MCF 10A (cell line): ENCODE results near the gene GFER. TPM values are rescaled to one million over a fixed set of nuclear protein-coding genes. Genes with fewer than 3 reads are reported as not detected.
"Not testable (repeated sequence)": the region's sequence is repeated elsewhere in the genome, so short reads cannot be mapped to it uniquely, and the experiment has no call there.

ENCODE experiments used
- BruUV-seq: library from RNA; stranded (reverse); fragments of 400-500 nt; replicated peaks from 2 replicates; lab custom pipeline; 2021; lab: Mats Ljungman, UMichigan
- CTCF ChIA-PET: fragments of 300-600 bp; sonication (Branson Sonifier 250); formaldehyde crosslinking; extraction: SDS; loops from one replicate; lab custom pipeline; 2021; ENCODE audit warnings: antibody characterized with exemption, inconsistent platforms; lab: Yijun Ruan, JAX
- POLR2A ChIA-PET: fragments of 300-600, 350-650 bp; sonication (Branson Sonifier 250); formaldehyde crosslinking; extraction: SDS; loops from one replicate; lab custom pipeline; 2020; ENCODE audit warnings: antibody characterized with exemption, inconsistent platforms; lab: Yijun Ruan, JAX
- DNase-seq: peaks from one replicate; pipeline ENCODE4 v3.0.0-alpha.2; 2018; ENCODE audit not compliant: unreplicated experiment
- H3K27ac Mint-ChIP-seq: one replicate; pipeline ENCODE4 v1.8.0; 2022; ENCODE audit warnings: mild to moderate bottlenecking, low read depth, mixed read lengths; ENCODE audit not compliant: unreplicated experiment
- H3K27me3 Mint-ChIP-seq: one replicate; pipeline ENCODE4 v1.8.0; 2022; ENCODE audit warnings: mixed read lengths; ENCODE audit not compliant: insufficient read depth, unreplicated experiment
- H3K36me3 Mint-ChIP-seq: one replicate; pipeline ENCODE4 v1.8.0; 2022; ENCODE audit warnings: mild to moderate bottlenecking, moderate library complexity, mixed read lengths; ENCODE audit not compliant: insufficient read depth, unreplicated experiment
- H3K4me1 Mint-ChIP-seq: one replicate; pipeline ENCODE4 v1.8.0; 2022; ENCODE audit warnings: mixed read lengths; ENCODE audit not compliant: insufficient read depth, unreplicated experiment
- H3K4me3 Mint-ChIP-seq: one replicate; pipeline ENCODE4 v1.8.0; 2022; ENCODE audit warnings: mild to moderate bottlenecking, moderate library complexity, mixed read lengths; ENCODE audit not compliant: unreplicated experiment
- H3K9me3 Mint-ChIP-seq: one replicate; pipeline ENCODE4 v1.8.0; 2022; ENCODE audit warnings: mixed read lengths; ENCODE audit not compliant: unreplicated experiment
- CTCF ChIP-seq: fragments of 200-600 bp; IDR thresholded peaks from one replicate; pipeline ENCODE4 v1.8.0; 2022; ENCODE audit warnings: antibody characterized with exemption, mild to moderate bottlenecking; ENCODE audit not compliant: unreplicated experiment
- intact Hi-C: fragments of 100-400 bp; cut with micrococcal nuclease; formaldehyde crosslinking; loops from 2 replicates; pipeline ENCODE4 v1.14.1; 2022
- total RNA-seq: library from RNA; stranded (reverse); gene quantifications from 2 replicates; pipeline ENCODE4 v1.2.3, GENCODE V29; 2022

Gene GFER
- total RNA-seq, 1 experiment from 2014 or later = 40.8 TPM

GRCh38 chr16:1958143-1958491 lies 25.9 kb upstream of the GFER start:
- H3K4me3 Mint-ChIP-seq, BruUV-seq, H3K9me3 Mint-ChIP-seq, H3K27me3 Mint-ChIP-seq, H3K27ac Mint-ChIP-seq, DNase-seq, intact Hi-C loops: not testable (repeated sequence)
- POLR2A ChIA-PET = interaction anchor here (0.8 to 1.5 kb wide), 4 partner anchors 14 to 176 kb away, joined by 3 to 4 read pairs (median 4); partner anchors contain the start of genes MSRB1, NUBP2, SPSB3 and TBL3
- CTCF ChIA-PET = interaction anchor here (1.2 to 1.4 kb wide), 3 partner anchors 29 to 45 kb away, joined by 3 read pairs; no protein-coding TSS in a partner anchor
- Mint-ChIP-seq H3K4me1 (peaks cover 16% of the 10 kb centered on the region), H3K36me3 (peaks cover 31% of the 10 kb centered on the region)

GRCh38 chr16:1958715-1959268 lies 25.2 kb upstream of the GFER start:
- H3K27ac Mint-ChIP-seq = peak overlapping the region; percentile 91
- DNase-seq = no peak
- no peaks in the 10 kb centered on the region for H3K27me3 Mint-ChIP-seq
- H3K4me1 Mint-ChIP-seq = peaks cover 23% of the 10 kb centered on the region
- H3K36me3 Mint-ChIP-seq = peaks cover 37% of the 10 kb centered on the region
- BruUV-seq = no TSS peak
- POLR2A ChIA-PET = interaction anchor here (0.8 to 8.9 kb wide), 7 partner anchors 10 to 176 kb away, joined by 3 to 72 read pairs (median 4); partner anchors contain the start of genes MSRB1, NUBP2, SPSB3 and TBL3
- no peak for TF ChIP-seq CTCF
- CTCF ChIA-PET = interaction anchor here (0.7 to 1.4 kb wide), 2 partner anchors 44 to 58 kb away, joined by 3 to 4 read pairs; no protein-coding TSS in a partner anchor
- no peaks in the 10 kb centered on the region for H3K9me3 Mint-ChIP-seq
- intact Hi-C loops = no loop called here
- H3K4me3 Mint-ChIP-seq = peak overlapping the region; percentile 78

- POLR2A ChIA-PET = interaction anchor here (0.6 to 8.9 kb wide), 14 partner anchors 10 to 770 kb away, joined by 3 to 72 read pairs (median 4); partner anchors contain the start of genes EME2, MRPS34, MSRB1 and NUBP2
- peak; percentile 48 for TF ChIP-seq CTCF
- Mint-ChIP-seq H3K27me3 (no peaks in the 10 kb centered on the region), H3K36me3 (peaks cover 44% of the 10 kb centered on the region), H3K9me3 (no peaks in the 10 kb centered on the region), H3K27ac (peak within 1 kb of the TSS; percentile 91), H3K4me3 (peak within 1 kb of the TSS; percentile 78), H3K4me1 (peaks cover 23% of the 10 kb centered on the region)
- no TSS peak for BruUV-seq
- DNase-seq = peak; percentile 89
- intact Hi-C loops = no loop called here
- CTCF ChIA-PET = interaction anchor here (0.6 to 1.4 kb wide), 4 partner anchors 44 to 280 kb away, joined by 3 to 4 read pairs (median 3); no protein-coding TSS in a partner anchor
These were observed 24.5 kb upstream of the GFER start, which contains the start of gene NDUFB10 for GRCh38 chr16:1959269-1960039. NDUFB10 (plus strand) TSS chr16:1959538; CDS start chr16:1959625, 87 bp downstream.

DNA sequence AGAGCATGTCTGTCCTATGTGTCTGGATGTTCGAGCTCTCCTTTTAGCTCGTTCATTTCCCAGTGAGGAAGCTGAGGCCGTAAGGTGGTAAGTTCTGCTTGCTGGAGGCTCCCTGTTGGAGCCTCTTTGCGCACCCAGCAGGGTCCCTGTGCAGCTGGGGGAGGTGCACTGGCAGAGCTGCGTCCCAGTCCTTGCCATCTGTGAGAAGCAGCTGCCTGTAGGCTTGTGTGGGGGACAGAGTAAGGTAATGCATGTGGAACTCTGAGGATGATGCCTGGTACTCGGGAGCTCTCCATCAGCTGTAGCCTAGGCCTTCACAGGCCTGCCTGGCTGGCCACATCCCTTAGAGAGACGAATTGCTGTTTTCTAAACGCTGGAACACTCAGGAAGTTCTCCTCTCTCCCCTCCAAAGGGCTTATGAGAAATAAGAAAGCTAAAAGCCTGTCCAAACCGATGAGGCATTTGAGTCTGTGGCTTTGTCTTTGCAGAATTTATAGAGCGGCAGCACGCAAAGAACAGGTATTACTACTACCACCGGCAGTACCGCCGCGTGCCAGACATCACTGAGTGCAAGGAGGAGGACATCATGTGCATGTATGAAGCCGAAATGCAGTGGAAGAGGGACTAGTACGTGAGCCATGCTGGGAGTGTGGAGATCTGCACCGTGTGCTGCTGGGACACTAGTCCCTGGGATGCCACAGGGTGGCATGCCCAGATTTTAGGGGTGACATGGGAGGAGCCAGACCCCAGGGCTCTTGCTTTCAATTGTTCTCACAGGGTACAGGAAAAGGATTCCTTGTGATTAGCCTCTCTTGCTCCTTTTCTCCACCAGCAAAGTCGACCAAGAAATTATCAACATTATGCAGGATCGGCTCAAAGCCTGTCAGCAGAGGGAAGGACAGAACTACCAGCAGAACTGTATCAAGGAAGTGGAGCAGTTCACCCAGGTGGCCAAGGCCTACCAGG lies 23.0 kb upstream of the GFER start:
- Mint-ChIP-seq H3K36me3 (peaks cover 59% of the 10 kb centered on the region), H3K27ac (peak overlapping the region; percentile 91), H3K27me3 (no peaks in the 10 kb centered on the region), H3K4me1 (peaks cover 23% of the 10 kb centered on the region), H3K4me3 (peak overlapping the region; percentile 78), H3K9me3 (no peaks in the 10 kb centered on the region)
- ChIA-PET POLR2A (interaction anchor here (1.4 to 8.9 kb wide), 11 partner anchors 8 to 194 kb away, joined by 4 to 72 read pairs (median 8); partner anchors contain the start of genes EME2, GFER, MRPS34 and MSRB1), CTCF (interaction anchor here (1.3 kb wide), 1 partner anchor 97 kb away, joined by 3 read pairs; no protein-coding TSS in a partner anchor)
- peak; percentile 68 for DNase-seq
- intact Hi-C loops = no loop called here
- no TSS peak for BruUV-seq
- TF ChIP-seq CTCF = no peak
